ENCODE measurements around the gene NCF1. TPM values are rescaled to one million over a fixed set of nuclear protein-coding genes. Genes with fewer than 3 reads are reported as not detected.
A peak's percentile ranks its signal among the peaks of the same experiment; 100 is the strongest.
"Not testable (repeated sequence)": the region's sequence is repeated elsewhere in the genome, so short reads cannot be mapped to it uniquely, and the experiment has no call there.

Gene NCF1
- total RNA-seq = 10 to 100 TPM in 1 of 10 donors, 1 to 10 TPM in 9; 1.0 to 19.4 (median 1.8) TPM
- 1 to 10 TPM; 1.4 to 2.3 TPM for polyA plus RNA-seq
- long read RNA-seq, donor 1, transcript NCF1-201 (11 exons, 1,396 nt) = major isoform, 6 of 7 reads
- long read RNA-seq, donor 1, partial matches to known transcripts = 1 of 7 reads
- long read RNA-seq, donor 1, other reads (novel, unspliced or antisense) = 0 of 7 reads
- long read RNA-seq, donor 2, partial matches to known transcripts = 2 of 4 reads
- long read RNA-seq, donor 2, other reads (novel, unspliced or antisense) = 2 of 4 reads
- long read RNA-seq, donor 3 = 0 reads

DNA sequence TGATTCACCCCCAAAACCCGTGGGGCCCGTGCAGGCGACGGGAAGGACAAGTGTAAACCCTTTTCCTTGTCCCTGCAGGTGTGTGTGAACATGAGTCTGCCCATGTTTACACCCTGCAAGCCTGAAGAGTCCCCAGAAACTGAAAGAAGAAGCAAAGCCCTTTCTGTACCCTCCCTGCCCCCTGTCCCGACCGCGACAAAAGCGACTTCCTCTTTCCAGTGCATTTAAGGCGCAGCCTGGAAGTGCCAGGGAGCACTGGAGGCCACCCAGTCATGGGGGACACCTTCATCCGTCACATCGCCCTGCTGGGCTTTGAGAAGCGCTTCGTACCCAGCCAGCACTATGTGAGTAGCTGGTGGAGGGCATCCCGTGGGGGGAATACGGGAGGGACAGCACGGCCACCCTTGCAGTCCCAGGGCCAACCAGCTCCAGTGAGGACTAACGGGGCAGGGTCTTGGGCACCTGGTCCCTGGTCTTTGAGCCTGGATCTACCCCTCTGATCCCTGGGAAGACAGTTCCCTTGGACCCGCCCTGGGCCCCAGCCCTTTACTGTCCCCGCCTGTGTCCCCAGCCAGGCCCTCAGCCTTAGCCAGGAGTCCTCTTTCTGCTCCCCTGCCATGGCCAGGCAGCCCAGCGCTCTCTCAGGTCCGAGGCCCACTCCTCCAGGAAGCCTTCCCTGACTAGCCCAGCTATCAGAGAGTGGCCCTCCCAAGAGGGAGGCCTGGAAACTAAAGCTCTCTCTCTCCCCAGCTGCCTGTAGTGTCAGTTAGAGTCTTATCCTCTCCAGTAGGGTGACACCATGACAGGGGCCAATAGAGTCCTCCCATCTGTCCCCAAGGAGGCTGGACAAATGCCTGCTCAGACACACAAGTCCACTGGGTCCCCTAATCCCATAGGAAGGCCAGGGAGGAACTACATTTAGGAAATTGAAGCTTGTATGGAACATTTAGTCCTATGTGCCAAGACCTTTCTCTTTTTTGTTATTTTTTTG, at the start of gene NCF1:
Gene NCF1, plus strand, starts transcription at position 252 of the 991 bp plus-strand sequence. Its CDS starts 21 bp downstream, at position 273.
- not testable (repeated sequence) for H3K9me3 ChIP-seq
- peak; percentile 50 to 82 (median 79) for ATAC-seq
- no CpG with 5 or more reads among the region's 21 CpGs for WGBS, 2 donors

DNA sequence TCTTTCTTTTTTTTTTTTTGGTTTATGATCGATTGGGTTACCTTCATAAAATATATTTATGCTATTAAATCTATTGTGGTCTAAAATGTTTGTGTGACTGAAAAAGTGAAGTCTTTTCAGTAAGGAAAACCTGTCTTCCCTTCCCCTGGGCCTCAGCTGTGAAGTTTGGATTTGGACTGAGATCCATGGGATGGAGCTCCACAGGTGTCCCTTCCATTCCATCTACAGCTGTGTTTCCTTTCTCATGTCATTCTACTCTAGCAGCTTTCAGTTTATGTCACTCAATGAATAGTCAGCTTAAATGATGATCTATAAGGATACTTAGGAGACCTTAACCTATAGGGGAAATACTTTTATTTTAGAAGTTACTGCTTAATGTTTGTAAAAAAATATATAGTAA, 48.0 kb upstream of the NCF1 start:
- no peak overlapping the region for H3K27ac ChIP-seq
- ATAC-seq = no peak
- H3K36me3 ChIP-seq = peaks cover 0 to 62% (median 0%) of the 10 kb centered on the region in 9 donors
- TF ChIP-seq, protein P1, sequence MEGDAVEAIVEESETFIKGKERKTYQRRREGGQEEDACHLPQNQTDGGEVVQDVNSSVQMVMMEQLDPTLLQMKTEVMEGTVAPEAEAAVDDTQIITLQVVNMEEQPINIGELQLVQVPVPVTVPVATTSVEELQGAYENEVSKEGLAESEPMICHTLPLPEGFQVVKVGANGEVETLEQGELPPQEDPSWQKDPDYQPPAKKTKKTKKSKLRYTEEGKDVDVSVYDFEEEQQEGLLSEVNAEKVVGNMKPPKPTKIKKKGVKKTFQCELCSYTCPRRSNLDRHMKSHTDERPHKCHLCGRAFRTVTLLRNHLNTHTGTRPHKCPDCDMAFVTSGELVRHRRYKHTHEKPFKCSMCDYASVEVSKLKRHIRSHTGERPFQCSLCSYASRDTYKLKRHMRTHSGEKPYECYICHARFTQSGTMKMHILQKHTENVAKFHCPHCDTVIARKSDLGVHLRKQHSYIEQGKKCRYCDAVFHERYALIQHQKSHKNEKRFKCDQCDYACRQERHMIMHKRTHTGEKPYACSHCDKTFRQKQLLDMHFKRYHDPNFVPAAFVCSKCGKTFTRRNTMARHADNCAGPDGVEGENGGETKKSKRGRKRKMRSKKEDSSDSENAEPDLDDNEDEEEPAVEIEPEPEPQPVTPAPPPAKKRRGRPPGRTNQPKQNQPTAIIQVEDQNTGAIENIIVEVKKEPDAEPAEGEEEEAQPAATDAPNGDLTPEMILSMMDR (IDR thresholded peaks at IDR 0.05) = no peak
- H3K27me3 ChIP-seq = no peaks in the 10 kb centered on the region
- H3K9me3 ChIP-seq = no peaks in the 10 kb centered on the region
- no peak overlapping the region for H3K4me3 ChIP-seq
- no peak for DNase-seq
- 86 to 100% methylated on average over 1 of the region's 1 CpG for WGBS, 2 donors
- peaks cover 0 to 14% (median 7%) of the 10 kb centered on the region in 9 donors for H3K4me1 ChIP-seq
- intact Hi-C loops (cut with DNase I) = loop anchor here in 1 of 10 donors (10.0 kb wide), 1 partner anchor 51 kb away; no protein-coding TSS in a partner anchor

More for the DNA sequence above, at the start of gene NCF1:
- H3K4me3 ChIP-seq; H3K27me3 ChIP-seq; DNase-seq; intact Hi-C loops (cut with DNase I); H3K36me3 ChIP-seq; H3K27ac ChIP-seq; H3K4me1 ChIP-seq: not testable (repeated sequence)

DNA sequence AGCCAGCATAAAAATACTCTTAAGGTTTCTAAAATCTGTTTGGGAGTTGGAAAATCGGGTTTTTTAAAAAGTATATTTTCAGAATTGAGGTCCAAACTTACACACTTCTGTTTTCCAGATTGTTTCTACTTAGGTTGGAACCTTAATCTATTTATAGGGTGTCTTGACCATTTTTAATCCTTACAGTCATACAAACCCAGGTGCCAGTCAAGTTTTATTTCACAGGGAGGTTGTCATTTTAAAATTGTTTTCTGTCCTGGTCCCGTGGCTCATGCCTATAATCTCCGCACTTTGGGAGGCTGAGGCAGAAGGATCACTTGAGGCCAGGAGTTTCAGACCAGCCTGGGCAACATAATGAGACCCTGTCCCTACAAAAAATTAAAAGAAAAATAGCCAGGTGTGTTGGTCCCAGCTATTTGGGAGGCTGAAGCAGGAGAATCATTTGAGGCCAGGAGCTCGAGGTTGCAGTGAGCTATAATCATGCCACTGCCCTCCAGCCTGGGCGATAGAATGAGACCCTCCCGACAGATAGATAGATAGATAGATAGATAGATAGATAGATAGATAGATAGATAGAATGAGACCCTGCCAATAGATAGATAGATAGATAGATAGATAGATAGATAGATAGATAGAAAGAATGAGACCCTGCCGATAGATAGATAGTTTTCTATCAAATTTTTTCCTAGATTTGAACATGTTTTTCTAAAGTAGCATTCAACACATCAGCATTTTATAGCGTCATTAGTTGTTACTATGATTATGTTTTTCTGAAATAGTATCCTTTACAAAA, 47.3 kb upstream of the NCF1 start:
- TF ChIP-seq, protein P1 (IDR thresholded peaks at IDR 0.05) = no peak
- WGBS, 2 donors = 90 to 91% methylated on average over 8 of the region's 8 CpGs
- ATAC-seq = no peak

DNA sequence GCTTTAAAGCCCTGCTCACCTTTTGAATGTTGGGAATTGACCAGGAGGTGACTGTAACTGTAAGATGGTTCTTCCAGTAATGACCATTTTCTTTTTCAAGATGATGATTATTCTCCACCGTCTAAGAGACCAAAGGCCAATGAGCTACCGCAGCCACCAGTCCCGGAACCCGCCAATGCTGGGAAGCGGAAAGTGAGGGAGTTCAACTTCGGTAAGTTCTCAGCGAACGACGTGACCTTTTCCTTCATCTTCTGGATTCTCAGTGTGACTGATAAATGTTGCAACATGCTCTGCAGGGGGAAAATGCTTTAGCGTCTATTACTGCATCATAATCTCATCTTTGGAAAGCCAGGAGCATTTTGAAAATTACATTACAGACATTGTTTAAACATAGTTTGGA, 45.1 kb upstream of the NCF1 start:
- H3K4me3 ChIP-seq, H3K27ac ChIP-seq, DNase-seq, H3K9me3 ChIP-seq, H3K27me3 ChIP-seq: not testable (repeated sequence)
- no CpG with 5 or more reads among the region's 10 CpGs for WGBS, 2 donors
- Histone ChIP-seq H3K4me1 (peaks cover 0 to 14% (median 7%) of the 10 kb centered on the region in 9 donors), H3K36me3 (peaks cover 0 to 49% (median 0%) of the 10 kb centered on the region in 9 donors)
- intact Hi-C loops (cut with DNase I) = loop anchor here in 1 of 10 donors (10.0 kb wide), 1 partner anchor 54 kb away; no protein-coding TSS in a partner anchor
- peak in 1 of 8 donors; percentile 53 for ATAC-seq

More for the DNA sequence above, 47.3 kb upstream of the NCF1 start:
- intact Hi-C loops (cut with DNase I) = loop anchor here in 1 of 10 donors (10.0 kb wide), 1 partner anchor 52 kb away; no protein-coding TSS in a partner anchor
- Histone ChIP-seq H3K27me3 (no peaks in the 10 kb centered on the region), H3K4me3 (no peak overlapping the region), H3K36me3 (peaks cover 0 to 58% (median 0%) of the 10 kb centered on the region in 9 donors), H3K27ac (peak overlapping the region in 1 of 10 donors; percentile 24), H3K9me3 (no peaks in the 10 kb centered on the region), H3K4me1 (peaks cover 0 to 14% (median 7%) of the 10 kb centered on the region in 9 donors)
- DNase-seq = no peak

DNA sequence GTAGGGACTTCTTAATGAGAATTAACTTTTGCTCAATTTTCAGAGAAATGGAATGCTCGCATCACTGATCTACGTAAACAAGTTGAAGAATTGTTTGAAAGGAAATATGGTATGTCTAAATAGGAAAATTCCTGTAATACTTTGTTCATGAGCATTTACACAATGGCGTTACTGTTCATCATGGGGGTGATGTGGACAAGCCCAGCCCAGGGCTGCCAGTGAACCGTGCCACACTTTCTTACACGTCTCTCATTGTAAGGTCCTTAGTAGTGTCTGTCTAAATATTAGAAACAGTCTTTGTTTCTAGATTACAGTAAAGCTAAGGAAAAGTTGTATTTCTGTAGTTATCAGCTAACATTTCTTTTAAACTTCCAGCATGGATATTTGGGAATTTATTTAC, 43.6 kb upstream of the NCF1 start:
- no CpG with 5 or more reads among the region's 5 CpGs for WGBS, 2 donors
- intact Hi-C loops (cut with DNase I); H3K4me3 ChIP-seq; H3K9me3 ChIP-seq; H3K27me3 ChIP-seq; DNase-seq; ATAC-seq; H3K27ac ChIP-seq: not testable (repeated sequence)
- Histone ChIP-seq H3K36me3 (peaks cover 0 to 45% (median 0%) of the 10 kb centered on the region in 9 donors), H3K4me1 (peaks cover 0 to 14% (median 7%) of the 10 kb centered on the region in 9 donors)

DNA sequence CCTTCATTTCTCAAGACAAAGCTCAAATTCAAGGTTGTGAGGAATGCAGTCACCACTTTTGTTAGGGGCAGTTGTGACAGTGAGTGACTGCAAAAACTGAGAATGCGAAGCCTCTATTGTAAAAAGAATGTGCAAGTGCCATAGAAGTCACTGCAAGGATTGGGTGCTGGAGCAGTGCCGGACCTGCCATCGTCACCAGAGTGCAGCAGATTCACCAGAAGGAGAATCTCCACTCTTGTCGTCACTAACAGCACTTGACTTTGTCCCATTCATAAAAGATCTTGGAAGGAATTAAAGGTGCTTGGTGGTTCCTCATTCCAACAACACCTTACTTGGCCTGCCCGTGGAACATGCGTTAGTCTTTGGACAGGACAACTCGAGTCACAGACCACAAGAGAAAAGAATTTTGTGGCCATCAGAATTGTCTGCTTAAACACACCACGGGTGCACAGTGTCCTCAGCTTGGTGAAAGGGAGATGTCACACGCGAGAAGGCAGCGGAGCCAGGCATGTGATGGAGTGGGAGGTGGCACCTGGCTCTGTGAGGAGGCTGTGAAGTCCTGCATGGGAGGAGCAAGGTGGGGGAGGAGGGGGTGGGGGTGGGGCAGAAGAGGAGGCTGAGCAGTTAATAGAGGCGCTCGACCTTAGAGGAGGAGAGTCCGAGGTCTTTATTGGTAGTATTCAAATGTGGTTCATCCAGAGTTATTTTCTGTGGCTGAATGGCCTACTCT, 33.7 kb upstream of the NCF1 start:
- H3K4me3 ChIP-seq; H3K9me3 ChIP-seq; H3K27me3 ChIP-seq; H3K4me1 ChIP-seq; intact Hi-C loops (cut with DNase I); DNase-seq; H3K27ac ChIP-seq; ATAC-seq; H3K36me3 ChIP-seq: not testable (repeated sequence)
- WGBS, 2 donors = no CpG with 5 or more reads among the region's 14 CpGs

DNA sequence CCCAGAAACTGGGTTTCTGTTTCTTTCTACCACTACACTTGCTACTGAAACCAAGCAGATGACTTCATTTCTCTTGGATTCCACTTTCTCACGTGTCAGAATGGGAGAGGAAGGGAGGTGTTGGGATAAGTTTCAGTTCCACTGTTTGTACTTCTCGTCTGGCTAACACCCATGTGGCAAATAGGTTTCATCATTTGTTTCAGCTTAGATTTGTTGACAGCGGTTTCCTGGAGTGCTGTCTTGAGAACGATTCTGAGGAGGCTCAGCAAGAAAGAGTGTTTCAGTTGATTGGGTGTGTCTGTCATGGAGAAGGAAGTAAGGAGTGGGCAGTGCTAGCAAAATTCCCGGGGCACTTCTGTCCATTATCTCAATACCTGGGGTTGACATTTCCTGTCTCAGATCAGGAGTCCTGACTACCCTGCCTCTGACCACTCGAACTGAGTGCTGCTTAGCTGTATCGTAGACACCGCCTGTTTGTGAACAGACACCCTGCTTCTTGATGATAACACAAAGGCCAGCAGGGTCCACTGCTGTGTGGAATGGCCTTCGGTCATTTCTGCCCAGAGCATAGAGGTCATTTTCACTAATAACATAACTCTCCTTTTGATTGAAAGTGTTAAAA, 29.8 kb upstream of the NCF1 start:
- ATAC-seq = peak; percentile 74 to 92 (median 84)
- H3K4me1 ChIP-seq; intact Hi-C loops (cut with DNase I); H3K36me3 ChIP-seq; H3K4me3 ChIP-seq; H3K9me3 ChIP-seq; H3K27me3 ChIP-seq; DNase-seq; H3K27ac ChIP-seq: not testable (repeated sequence)
- WGBS, 2 donors = no CpG with 5 or more reads among the region's 9 CpGs
